OCI-LY7 (cell line): ENCODE results near the gene GSG1L.

ENCODE experiments used
- EZH2phosphoT487 ChIP-seq: fragments of 200-600 bp; sonication (generic); IDR thresholded peaks from 2 replicates; pipeline ENCODE4 v1.6.1; 2018; ENCODE audit warnings: low read depth, borderline replicate concordance, mild to moderate bottlenecking, mixed run types, antibody characterized with exemption, low read length, moderate library complexity, mixed read lengths
- TF ChIP-seq, protein P1 (sequence below): fragments of 200-600 bp; sonication (generic); conservative IDR thresholded peaks from 2 replicates; pipeline ENCODE4 v1.5.1; 2014; ENCODE audit warnings: mild to moderate bottlenecking, antibody characterized with exemption, low read length, moderate library complexity, mixed read lengths

DNA sequence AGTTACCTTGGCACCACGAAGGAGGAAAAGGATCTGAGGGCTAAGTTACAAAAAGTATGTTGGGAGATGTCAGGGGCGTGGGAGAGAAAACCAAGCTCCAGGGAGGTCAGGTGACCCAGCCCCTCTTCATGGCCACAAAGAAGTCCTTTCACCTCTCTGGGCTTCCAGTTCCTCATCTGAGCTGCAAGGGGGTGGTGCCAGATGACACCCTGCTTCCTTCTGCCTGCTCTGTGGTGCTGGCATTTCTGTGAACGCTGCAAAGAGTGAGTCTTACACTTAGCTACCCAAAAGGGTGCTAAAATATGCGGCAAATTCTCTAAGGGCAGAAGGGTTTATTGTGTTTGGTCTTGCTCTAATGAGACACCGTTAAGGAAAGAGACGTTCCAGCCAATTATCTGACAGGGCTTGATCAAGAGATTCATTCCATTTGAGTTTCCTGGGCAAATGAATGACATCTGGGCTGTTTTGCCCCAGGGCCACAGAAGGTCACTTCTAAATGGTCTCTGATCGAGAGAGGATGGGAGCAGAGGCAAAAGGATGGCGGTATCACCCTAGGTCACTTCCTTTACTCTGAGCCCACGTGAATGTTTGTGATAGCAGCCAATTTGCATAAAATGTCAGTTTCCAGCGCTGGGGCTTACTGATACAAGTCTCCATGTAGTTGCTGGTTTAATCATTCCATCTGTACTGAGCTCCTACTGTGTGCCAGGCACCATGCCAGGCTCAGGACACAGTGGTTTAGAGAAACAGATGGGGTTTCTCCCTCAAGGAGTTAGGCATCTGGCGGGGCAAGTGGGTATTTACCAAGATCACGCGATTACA lies 303.3 kb downstream of the GSG1L start:
- TF ChIP-seq, protein P1, sequence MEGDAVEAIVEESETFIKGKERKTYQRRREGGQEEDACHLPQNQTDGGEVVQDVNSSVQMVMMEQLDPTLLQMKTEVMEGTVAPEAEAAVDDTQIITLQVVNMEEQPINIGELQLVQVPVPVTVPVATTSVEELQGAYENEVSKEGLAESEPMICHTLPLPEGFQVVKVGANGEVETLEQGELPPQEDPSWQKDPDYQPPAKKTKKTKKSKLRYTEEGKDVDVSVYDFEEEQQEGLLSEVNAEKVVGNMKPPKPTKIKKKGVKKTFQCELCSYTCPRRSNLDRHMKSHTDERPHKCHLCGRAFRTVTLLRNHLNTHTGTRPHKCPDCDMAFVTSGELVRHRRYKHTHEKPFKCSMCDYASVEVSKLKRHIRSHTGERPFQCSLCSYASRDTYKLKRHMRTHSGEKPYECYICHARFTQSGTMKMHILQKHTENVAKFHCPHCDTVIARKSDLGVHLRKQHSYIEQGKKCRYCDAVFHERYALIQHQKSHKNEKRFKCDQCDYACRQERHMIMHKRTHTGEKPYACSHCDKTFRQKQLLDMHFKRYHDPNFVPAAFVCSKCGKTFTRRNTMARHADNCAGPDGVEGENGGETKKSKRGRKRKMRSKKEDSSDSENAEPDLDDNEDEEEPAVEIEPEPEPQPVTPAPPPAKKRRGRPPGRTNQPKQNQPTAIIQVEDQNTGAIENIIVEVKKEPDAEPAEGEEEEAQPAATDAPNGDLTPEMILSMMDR = no peak
- no peak for TF ChIP-seq EZH2phosphoT487
